Vagina (tissue), 2 donors: ENCODE measurements around the gene OR10A6.

Experiments
- POLR2A ChIP-seq, 2 donors: fragments of 450-650 bp; IDR thresholded peaks; one replicate each; pipeline ENCODE4 v1.6.1; 2017; ENCODE audit warnings: antibody characterized with exemption in 2 of 2, mild to moderate bottlenecking in 2 of 2, moderate library complexity in 2 of 2
- POLR2AphosphoS5 ChIP-seq, 2 donors: sonication (generic); formaldehyde crosslinking; IDR thresholded peaks; one replicate each; pipeline ENCODE4 v1.9.0; 2017; ENCODE audit warnings: antibody characterized with exemption in 2 of 2, mild to moderate bottlenecking in 2 of 2, low read depth in 1 of 2; ENCODE audit not compliant: insufficient read depth in 1 of 2
- TF ChIP-seq, protein P1 (sequence below), 3 experiments: fragments of 450-650 bp in 2 of 3; fragments of 200-600 bp in 1 of 3; sonication (generic) in 1 of 3; IDR thresholded peaks; one replicate each; pipeline ENCODE4 v1.5.1; 2017 to 2019; ENCODE audit warnings: antibody characterized with exemption in 3 of 3, mild to moderate bottlenecking in 2 of 3, moderate library complexity in 2 of 3

DNA sequence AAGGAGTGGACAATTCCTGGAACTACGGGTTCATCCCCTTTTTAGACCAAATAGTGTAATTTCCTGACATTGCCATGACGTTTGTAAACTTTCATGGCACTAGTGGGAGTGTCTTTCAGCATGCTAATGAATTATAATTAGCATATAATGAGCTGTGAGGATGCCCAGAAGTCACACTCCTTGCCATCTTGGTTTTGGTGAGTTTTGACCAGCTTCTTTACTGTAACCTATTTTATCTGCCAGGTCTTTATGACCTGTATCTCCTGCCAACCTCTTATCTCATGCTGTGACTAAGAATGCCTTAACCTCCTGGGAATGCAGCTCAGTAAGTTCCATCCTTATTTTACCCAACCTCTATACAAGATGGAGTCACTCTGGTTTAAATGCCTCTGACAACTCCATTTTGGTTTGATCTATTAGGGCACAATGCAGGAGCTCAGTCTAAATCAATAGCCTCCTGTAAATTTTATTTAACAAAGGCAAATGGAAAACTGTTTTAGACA, 20.7 kb downstream of the OR10A6 start:
- TF ChIP-seq, protein P1, sequence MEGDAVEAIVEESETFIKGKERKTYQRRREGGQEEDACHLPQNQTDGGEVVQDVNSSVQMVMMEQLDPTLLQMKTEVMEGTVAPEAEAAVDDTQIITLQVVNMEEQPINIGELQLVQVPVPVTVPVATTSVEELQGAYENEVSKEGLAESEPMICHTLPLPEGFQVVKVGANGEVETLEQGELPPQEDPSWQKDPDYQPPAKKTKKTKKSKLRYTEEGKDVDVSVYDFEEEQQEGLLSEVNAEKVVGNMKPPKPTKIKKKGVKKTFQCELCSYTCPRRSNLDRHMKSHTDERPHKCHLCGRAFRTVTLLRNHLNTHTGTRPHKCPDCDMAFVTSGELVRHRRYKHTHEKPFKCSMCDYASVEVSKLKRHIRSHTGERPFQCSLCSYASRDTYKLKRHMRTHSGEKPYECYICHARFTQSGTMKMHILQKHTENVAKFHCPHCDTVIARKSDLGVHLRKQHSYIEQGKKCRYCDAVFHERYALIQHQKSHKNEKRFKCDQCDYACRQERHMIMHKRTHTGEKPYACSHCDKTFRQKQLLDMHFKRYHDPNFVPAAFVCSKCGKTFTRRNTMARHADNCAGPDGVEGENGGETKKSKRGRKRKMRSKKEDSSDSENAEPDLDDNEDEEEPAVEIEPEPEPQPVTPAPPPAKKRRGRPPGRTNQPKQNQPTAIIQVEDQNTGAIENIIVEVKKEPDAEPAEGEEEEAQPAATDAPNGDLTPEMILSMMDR (IDR thresholded peaks at IDR 0.05): no peak
- no peak for TF ChIP-seq POLR2A (IDR thresholded peaks at IDR 0.05)
- TF ChIP-seq POLR2AphosphoS5 (IDR thresholded peaks at IDR 0.05; ENCODE audit: insufficient read depth in 1 of 2, low read depth in 1 of 2): no peak
